HEK293T (cell line): ENCODE results near the gene KCTD15.

Source experiments
- ARNT ChIP-seq: fragments of 450-650 bp; IDR thresholded peaks from 2 replicates; pipeline ENCODE4 v1.6.1; 2017; ENCODE audit warnings: mild to moderate bottlenecking
- FOXA1 ChIP-seq: fragments of 450-650 bp; IDR thresholded peaks from 2 replicates; pipeline ENCODE4 v1.6.1; 2016; ENCODE audit warnings: mild to moderate bottlenecking
- FOXK2 ChIP-seq: fragments of 450-650 bp; IDR thresholded peaks from 2 replicates; pipeline ENCODE4 v1.6.1; 2016; ENCODE audit warnings: mild to moderate bottlenecking
- FOXM1 ChIP-seq: fragments of 450-650 bp; IDR thresholded peaks from 2 replicates; pipeline ENCODE4 v1.6.1; 2017; ENCODE audit warnings: mild to moderate bottlenecking, borderline replicate concordance
- HDGF ChIP-seq: fragments of 450-650 bp; IDR thresholded peaks from 2 replicates; pipeline ENCODE4 v1.6.1; 2017; ENCODE audit warnings: antibody characterized with exemption, borderline replicate concordance
- LEF1 ChIP-seq: fragments of 450-650 bp; IDR thresholded peaks from 2 replicates; pipeline ENCODE4 v1.6.1; 2017; ENCODE audit warnings: mild to moderate bottlenecking, borderline replicate concordance
- NFRKB ChIP-seq: fragments of 450-650 bp; IDR thresholded peaks from 2 replicates; pipeline ENCODE4 v1.6.1; 2016; ENCODE audit warnings: mild to moderate bottlenecking, moderate library complexity
- SP1 ChIP-seq: fragments of 450-650 bp; IDR thresholded peaks from 2 replicates; pipeline ENCODE4 v1.6.1; 2017
- SUZ12 ChIP-seq: fragments of 450-650 bp; IDR thresholded peaks from 2 replicates; pipeline ENCODE4 v1.6.1; 2016; ENCODE audit warnings: mild to moderate bottlenecking
- TARDBP ChIP-seq: fragments of 450-650 bp; IDR thresholded peaks from 2 replicates; pipeline ENCODE4 v1.6.1; 2016

- no peak for TF ChIP-seq NFRKB
- TF ChIP-seq ARNT, result no peak
- TF ChIP-seq SUZ12, result no peak
- TF ChIP-seq HDGF, result no peak
- no peak for TF ChIP-seq TARDBP
- TF ChIP-seq LEF1, result no peak
- TF ChIP-seq SP1, result no peak
- TF ChIP-seq FOXA1, result no peak
- no peak for TF ChIP-seq FOXK2
- no peak for TF ChIP-seq FOXM1
Observed at GRCh38 chr19:33781415-33781935, 15.2 kb upstream of the KCTD15 start.
